Thymus (tissue), 11 donors: ENCODE results near the gene OR2T27. TPM values are rescaled to one million over a fixed set of nuclear protein-coding genes. Genes with fewer than 3 reads are reported as not detected.
"Not testable (repeated sequence)": the region's sequence is repeated elsewhere in the genome, so short reads cannot be mapped to it uniquely, and the experiment has no call there.

Experiments used
- DNase-seq, 9 donors: peaks; one replicate each; pipeline ENCODE4 v3.0.0-alpha.2; 2013; ENCODE audit warnings: low spot score in 9 of 9, low read depth in 6 of 9, missing footprints in 1 of 9
- H3K27ac ChIP-seq, 2 donors: one replicate each; pipeline ENCODE4 v1.5.1; 2013; ENCODE audit warnings: control low read depth in 1 of 2, low read depth in 1 of 2, low read length in 1 of 2, mild to moderate bottlenecking in 1 of 2, moderate library complexity in 1 of 2
- H3K27me3 ChIP-seq, 2 donors: one replicate each; pipeline ENCODE4 v1.5.1; 2013; ENCODE audit warnings: low read length in 1 of 2; ENCODE audit not compliant: control insufficient read depth in 2 of 2, insufficient read depth in 1 of 2
- H3K36me3 ChIP-seq, 2 donors: one replicate each; pipeline ENCODE4 v1.5.1; 2013; ENCODE audit warnings: low read length in 1 of 2, mild to moderate bottlenecking in 1 of 2, moderate library complexity in 1 of 2; ENCODE audit not compliant: control insufficient read depth in 2 of 2, insufficient read depth in 2 of 2
- H3K4me1 ChIP-seq, 2 donors: one replicate each; pipeline ENCODE4 v1.5.1; 2013; ENCODE audit warnings: low read length in 2 of 2; ENCODE audit not compliant: control insufficient read depth in 2 of 2, insufficient read depth in 2 of 2
- H3K4me3 ChIP-seq, 2 donors: one replicate each; pipeline ENCODE4 v1.5.1; 2013; ENCODE audit warnings: low read length in 2 of 2, control low read depth in 1 of 2, mild to moderate bottlenecking in 1 of 2
- H3K9me3 ChIP-seq, 2 donors: one replicate each; pipeline ENCODE4 v1.5.1; 2013; ENCODE audit warnings: low read length in 1 of 2, mild to moderate bottlenecking in 1 of 2; ENCODE audit not compliant: control insufficient read depth in 2 of 2, insufficient read depth in 1 of 2
- WGBS: extraction: QIAGEN DNeasy Blood & Tissue Kit; methylation state at CpG from one replicate; pipeline ENCODE4 v1.1.7; 2013; 5-methylcytosine and 5-hydroxymethylcytosine counted together
- polyA plus RNA-seq: library from polyadenylated mRNA; stranded (reverse); fragments of 200-250 nt; gene quantifications from one replicate; pipeline ENCODE4 v1.2.3, GENCODE V29; 2013
- total RNA-seq: library from RNA; stranded (reverse); fragments of 120-200 nt; gene quantifications from one replicate; pipeline ENCODE4 v1.2.4, GENCODE V29; 2013
- donor health status: healthy.

OR2T27 gene
- total and polyA plus RNA-seq, 2 donors: not detected

GRCh38 chr1:248645178-248645577 is 10.2 kb downstream of the OR2T27 start, which contains the start of gene OR2T35:
TSS of gene OR2T35 (minus strand) at chr1:248645278. CDS start at chr1:248639258, 6,020 bp downstream.
- not testable (repeated sequence) for H3K27ac ChIP-seq, DNase-seq
- WGBS: 100% methylated on average over 1 of the region's 3 CpGs

DNA sequence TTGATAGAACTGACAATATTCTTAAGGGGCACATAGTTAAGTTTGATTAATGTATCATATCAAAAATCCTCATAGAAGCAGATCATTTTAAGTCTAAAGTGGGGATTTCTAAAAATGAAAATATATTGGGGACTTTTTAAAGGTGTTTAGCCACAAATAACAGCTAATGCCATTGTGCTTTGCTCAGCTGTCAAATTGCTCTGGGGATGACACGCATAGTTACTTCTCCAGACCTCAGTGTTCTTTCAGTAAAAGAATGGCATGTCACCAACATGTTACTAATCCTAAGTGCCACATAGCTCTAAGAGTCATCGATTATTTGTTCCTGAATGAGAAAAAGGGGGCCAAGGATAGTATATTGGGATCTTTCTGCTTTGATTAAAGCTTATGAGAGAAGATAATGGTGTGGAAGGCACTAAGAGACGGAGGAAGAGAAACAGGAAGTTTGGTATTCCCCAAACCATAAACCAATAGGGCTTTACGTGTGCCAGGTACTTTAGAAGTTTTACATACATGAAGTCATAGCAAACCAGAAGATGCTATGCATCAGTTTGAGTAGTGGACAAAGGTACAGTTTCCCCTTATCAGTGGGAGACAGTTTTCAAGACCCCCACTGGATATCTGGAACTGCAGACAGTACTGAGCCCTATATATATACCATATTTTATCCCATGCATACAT is 12.2 kb downstream of the OR2T27 start:
- H3K4me3 ChIP-seq, H3K4me1 ChIP-seq, H3K36me3 ChIP-seq, DNase-seq, H3K27me3 ChIP-seq, H3K27ac ChIP-seq, H3K9me3 ChIP-seq: not testable (repeated sequence)
- no CpG with 5 or more reads among the region's 4 CpGs for WGBS

More at GRCh38 chr1:248645178-248645577, 10.2 kb downstream of the OR2T27 start, which contains the start of gene OR2T35:
- not testable (repeated sequence) for H3K9me3 ChIP-seq, H3K4me1 ChIP-seq, H3K36me3 ChIP-seq, H3K27me3 ChIP-seq, H3K4me3 ChIP-seq

DNA sequence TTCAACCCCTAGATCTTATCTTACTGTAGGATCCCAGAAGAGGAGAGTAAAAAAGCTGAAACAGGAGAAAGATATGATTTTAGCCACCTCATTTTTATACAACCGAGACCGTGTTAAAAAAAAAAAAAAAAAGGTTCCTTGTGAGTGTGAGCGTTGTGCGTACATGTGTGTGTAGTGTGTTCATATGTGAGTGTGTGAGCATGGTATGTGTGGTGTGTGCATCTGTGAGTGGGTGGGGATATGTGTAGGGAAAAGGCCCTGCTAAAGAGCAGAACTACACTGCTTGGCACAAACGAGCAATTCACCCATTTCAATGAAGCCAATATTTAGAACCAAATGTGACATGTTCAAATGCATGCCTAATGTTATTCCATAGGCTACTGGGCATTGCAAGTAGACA is 13.7 kb downstream of the OR2T27 start:
- H3K27ac ChIP-seq, H3K27me3 ChIP-seq, H3K4me3 ChIP-seq, H3K4me1 ChIP-seq, DNase-seq, H3K9me3 ChIP-seq, H3K36me3 ChIP-seq: not testable (repeated sequence)
- WGBS: 98% methylated on average over 4 of the region's 5 CpGs

DNA sequence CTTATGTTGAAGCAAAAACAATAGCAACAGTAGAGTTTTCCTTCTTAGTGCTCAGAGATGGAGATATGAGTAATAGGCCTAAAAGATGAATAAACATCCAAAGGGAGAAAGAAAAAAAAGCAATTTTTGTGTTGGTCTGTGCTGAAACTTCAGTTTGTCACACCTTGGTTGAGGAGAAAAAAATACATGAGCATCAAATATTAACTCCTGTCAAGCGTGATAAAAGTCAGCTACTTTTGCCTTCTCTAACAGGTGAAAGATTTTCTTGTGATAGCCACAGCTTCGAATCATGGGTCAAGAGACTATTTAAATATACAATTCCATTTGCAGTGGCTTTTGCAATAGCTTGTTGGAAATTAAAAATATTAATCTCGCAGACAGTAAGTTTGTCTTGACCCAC is 14.4 kb downstream of the OR2T27 start:
- H3K9me3 ChIP-seq: not testable (repeated sequence)
- no CpG with 5 or more reads among the region's 3 CpGs for WGBS

DNA sequence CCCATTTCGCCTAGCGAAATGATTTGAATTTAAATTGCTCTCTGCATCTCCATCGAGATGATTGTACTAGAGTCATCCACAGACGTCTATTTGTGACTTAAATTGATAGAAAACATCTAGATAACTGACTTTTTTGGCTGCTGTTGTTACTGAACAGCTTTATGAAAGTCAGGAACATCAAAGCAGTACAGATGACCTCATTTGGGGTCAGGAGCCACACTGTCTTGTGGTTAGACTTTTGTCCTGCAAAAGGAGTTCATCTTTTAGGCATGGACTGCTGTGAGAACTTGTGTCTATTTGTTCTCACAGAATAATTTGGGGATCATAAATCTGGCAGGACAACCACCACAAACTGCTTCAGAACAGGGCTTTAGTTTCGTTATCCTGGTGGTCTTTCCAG is 15.7 kb downstream of the OR2T27 start:
- not testable (repeated sequence) for DNase-seq, H3K36me3 ChIP-seq, H3K4me1 ChIP-seq, H3K4me3 ChIP-seq, H3K27me3 ChIP-seq, H3K9me3 ChIP-seq, H3K27ac ChIP-seq
- no CpG with 5 or more reads among the region's 5 CpGs for WGBS

More for the DNA sequence above, 14.4 kb downstream of the OR2T27 start:
- DNase-seq, H3K4me1 ChIP-seq, H3K36me3 ChIP-seq, H3K27me3 ChIP-seq, H3K4me3 ChIP-seq, H3K27ac ChIP-seq: not testable (repeated sequence)

DNA sequence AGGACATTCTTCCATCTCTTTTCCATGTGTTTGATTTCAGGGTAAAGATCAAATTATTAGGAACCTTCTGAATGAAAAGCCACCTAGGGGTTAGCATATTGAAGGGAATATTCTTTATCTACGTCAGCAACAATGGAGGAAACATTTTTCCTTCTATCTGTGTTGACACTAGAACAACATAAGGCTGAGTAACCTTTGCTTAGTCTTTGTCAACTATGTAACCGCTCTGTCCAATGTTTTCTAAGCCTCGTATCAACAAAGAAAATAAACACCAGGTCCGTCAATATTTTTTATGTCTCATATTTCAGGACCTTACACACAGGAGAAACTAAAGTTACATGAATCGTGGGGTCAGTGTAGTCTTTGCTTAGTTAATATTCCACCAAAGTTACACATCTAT is 18.7 kb downstream of the OR2T27 start:
- not testable (repeated sequence) for H3K9me3 ChIP-seq, DNase-seq, H3K27me3 ChIP-seq, H3K36me3 ChIP-seq, H3K4me1 ChIP-seq, H3K27ac ChIP-seq, H3K4me3 ChIP-seq
- 86% methylated on average over 2 of the region's 5 CpGs for WGBS

DNA sequence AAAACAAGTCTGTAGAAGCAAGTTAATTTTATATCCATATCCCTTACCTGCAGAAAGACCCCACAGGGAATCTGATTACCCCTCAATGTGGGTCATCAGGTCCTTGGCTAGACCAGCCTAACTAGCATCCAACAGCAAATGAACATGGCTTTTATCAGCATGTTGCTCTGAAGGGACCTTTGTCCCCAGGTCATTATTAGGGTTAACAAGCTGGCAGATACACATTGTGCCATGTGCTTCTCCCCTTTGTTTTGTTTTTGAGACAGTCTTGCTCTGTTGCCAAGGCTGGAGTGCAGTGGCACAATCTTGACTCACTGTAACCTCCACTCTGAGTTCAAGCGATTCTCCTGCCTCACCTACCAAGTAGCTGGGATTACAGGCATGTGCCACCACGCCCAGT is 20.3 kb downstream of the OR2T27 start, which contains the start of gene OR2T11:
TSS of gene OR2T11 (minus strand) at position 101 of the 400 bp plus-strand sequence. CDS start 7,963 bp downstream, outside the sequence.
- H3K27me3 ChIP-seq, H3K4me3 ChIP-seq, H3K27ac ChIP-seq, H3K9me3 ChIP-seq, H3K36me3 ChIP-seq, H3K4me1 ChIP-seq, DNase-seq: not testable (repeated sequence)
- no CpG with 5 or more reads among the region's 2 CpGs for WGBS

DNA sequence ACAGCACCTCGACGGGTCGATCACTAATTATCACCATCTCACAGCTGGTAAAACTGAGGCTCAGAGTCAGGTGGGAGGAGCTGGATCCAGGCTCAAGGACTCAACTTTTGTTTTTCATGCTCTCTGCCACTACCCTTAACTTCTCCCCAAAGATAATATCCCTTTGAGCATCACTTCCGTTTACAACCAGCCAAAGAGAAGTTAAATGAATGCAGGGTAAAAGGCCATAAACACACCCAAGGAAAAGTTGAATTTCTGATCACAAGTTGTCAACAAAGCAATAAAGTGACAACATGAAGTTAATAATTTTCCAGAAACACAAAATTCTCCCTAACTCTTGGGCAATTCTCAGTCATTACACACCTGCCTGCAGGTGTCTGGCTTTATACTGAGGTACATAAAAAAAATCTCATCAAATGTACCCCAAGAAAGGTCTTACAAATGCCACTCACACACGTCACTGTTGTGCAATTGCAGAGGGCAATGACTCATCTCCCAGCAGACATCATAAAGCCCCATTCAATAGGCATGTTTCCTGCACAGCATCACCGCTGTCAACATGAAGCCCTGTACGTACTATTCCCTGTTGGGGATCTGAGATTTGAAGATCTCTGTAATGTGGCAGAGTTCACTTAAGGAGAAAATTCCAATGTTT is 23.8 kb downstream of the OR2T27 start:
- H3K9me3 ChIP-seq: no peaks in the 10 kb centered on the region
- H3K27me3 ChIP-seq: no peaks in the 10 kb centered on the region
- no peaks in the 10 kb centered on the region for H3K36me3 ChIP-seq
- no peak for DNase-seq
- no peaks in the 10 kb centered on the region for H3K4me1 ChIP-seq
- 84% methylated on average over 7 of the region's 7 CpGs for WGBS
- no peak overlapping the region for H3K4me3 ChIP-seq
- no peak overlapping the region for H3K27ac ChIP-seq

GRCh38 chr1:248630551-248630950 is 24.8 kb downstream of the OR2T27 start:
- 93% methylated on average over 2 of the region's 2 CpGs for WGBS
- H3K4me3 ChIP-seq: no peak overlapping the region
- no peaks in the 10 kb centered on the region for H3K4me1 ChIP-seq
- no peaks in the 10 kb centered on the region for H3K27me3 ChIP-seq
- H3K9me3 ChIP-seq: no peaks in the 10 kb centered on the region
- no peak for DNase-seq
- H3K27ac ChIP-seq: no peak overlapping the region
- H3K36me3 ChIP-seq: no peaks in the 10 kb centered on the region
